HUES64 (cell line): ENCODE data around the gene INF2.

Experiments used
- H3K27ac ChIP-seq: 2 replicates; pipeline ENCODE4 v1.7.0; 2013; ENCODE audit warnings: low read depth, low read length, inconsistent platforms
- H3K27me3 ChIP-seq: 2 replicates; pipeline ENCODE4 v1.6.1; 2013; ENCODE audit warnings: mild to moderate bottlenecking, low read length; ENCODE audit not compliant: insufficient read depth
- H3K36me3 ChIP-seq: 2 replicates; pipeline ENCODE4 v1.6.1; 2013; ENCODE audit warnings: mild to moderate bottlenecking, low read length; ENCODE audit not compliant: insufficient read depth
- H3K4me1 ChIP-seq: 2 replicates; pipeline ENCODE4 v1.6.1; 2013; ENCODE audit warnings: mild to moderate bottlenecking, low read length, moderate library complexity; ENCODE audit not compliant: insufficient read depth
- H3K4me3 ChIP-seq: 2 replicates; pipeline ENCODE4 v1.5.1; 2013; ENCODE audit warnings: mild to moderate bottlenecking, low read length, moderate library complexity
- H3K9ac ChIP-seq: 2 replicates; pipeline ENCODE4 v1.6.1; 2013; ENCODE audit warnings: mild to moderate bottlenecking, low read depth, low read length
- H3K9me3 ChIP-seq: 2 replicates; pipeline ENCODE4 v1.6.1; 2013; ENCODE audit warnings: low read depth, low read length; ENCODE audit not compliant: insufficient read depth
- WGBS: fragments of 150-250, 120-280 bp; methylation state at CpG from one replicate; pipeline ENCODE4 v1.1.7; 2013; ENCODE audit warnings: missing lambda C conversion rate; 5-methylcytosine and 5-hydroxymethylcytosine counted together

Gene INF2

DNA sequence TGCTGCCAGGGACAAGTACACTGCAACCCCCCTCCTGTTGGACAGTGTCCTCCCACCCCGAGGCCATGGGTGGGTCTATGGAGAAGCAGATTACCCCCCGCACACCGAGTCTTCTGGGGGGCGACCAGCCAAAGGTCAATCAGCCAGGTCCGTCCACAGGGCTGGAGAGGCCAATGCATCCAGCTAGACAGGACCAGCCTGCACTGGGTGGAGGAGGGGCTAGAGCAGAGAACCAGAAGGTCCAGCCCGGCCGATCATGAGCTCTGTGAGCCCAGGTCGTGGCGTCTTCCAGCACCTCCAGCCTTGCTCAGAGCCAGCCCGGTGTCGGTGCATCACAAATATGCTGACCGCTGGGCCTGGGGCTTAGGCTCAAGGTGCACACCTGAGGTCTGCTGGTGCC lies 26.5 kb downstream of the INF2 start:
- Histone ChIP-seq H3K27ac (no peak overlapping the region), H3K27me3 (no peaks in the 10 kb centered on the region), H3K4me3 (no peak overlapping the region), H3K9me3 (no peaks in the 10 kb centered on the region), H3K36me3 (peaks cover 31% of the 10 kb centered on the region), H3K9ac (no peak overlapping the region), H3K4me1 (no peaks in the 10 kb centered on the region)
- WGBS = 94% methylated on average over 12 of the region's 12 CpGs

DNA sequence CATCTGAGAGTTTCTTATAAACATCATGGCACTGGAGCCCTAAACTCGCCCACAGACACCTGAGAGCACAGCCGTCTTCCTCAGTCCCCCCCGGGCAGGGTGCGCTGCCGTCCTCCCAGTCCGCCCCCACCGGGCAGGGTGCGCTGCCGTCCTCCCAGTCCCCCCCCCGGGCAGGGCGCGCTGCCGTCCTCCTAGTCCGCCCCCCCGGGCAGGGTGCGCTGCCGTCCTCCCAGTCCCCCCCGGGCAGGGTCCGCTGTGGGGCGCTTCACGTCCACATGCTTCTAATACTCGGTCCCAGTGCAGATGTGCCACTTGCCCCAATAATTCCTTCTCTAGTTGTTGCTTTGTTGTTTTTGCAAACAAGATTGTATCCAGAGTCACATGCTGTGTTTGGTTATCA lies 27.7 kb downstream of the INF2 start:
- Histone ChIP-seq H3K36me3 (peaks cover 25% of the 10 kb centered on the region), H3K9ac (no peak overlapping the region), H3K4me3 (no peak overlapping the region), H3K9me3 (no peaks in the 10 kb centered on the region), H3K4me1 (no peaks in the 10 kb centered on the region), H3K27ac (no peak overlapping the region), H3K27me3 (no peaks in the 10 kb centered on the region)
- WGBS = 94% methylated on average over 18 of the region's 22 CpGs

- no peak overlapping the region for H3K27ac ChIP-seq
- H3K4me3 ChIP-seq = no peak overlapping the region
- H3K27me3 ChIP-seq = no peaks in the 10 kb centered on the region; the same call in 1 of the 2 replicates
- H3K36me3 ChIP-seq = peaks cover 20% of the 10 kb centered on the region
- no peak overlapping the region for H3K9ac ChIP-seq
- H3K4me1 ChIP-seq = no peaks in the 10 kb centered on the region
- no peaks in the 10 kb centered on the region for H3K9me3 ChIP-seq
- WGBS = 93% methylated on average over 20 of the region's 20 CpGs
Measured at GRCh38 chr14:104717646-104718045, 28.2 kb downstream of the INF2 start.

GRCh38 chr14:104718147-104718546 lies 28.7 kb downstream of the INF2 start:
- Histone ChIP-seq H3K36me3 (peaks cover 20% of the 10 kb centered on the region), H3K4me1 (no peaks in the 10 kb centered on the region), H3K9ac (no peak overlapping the region), H3K4me3 (no peak overlapping the region), H3K27ac (no peak overlapping the region), H3K9me3 (no peaks in the 10 kb centered on the region), H3K27me3 (no peaks in the 10 kb centered on the region; the same call in 1 of the 2 replicates)
- WGBS = 88% methylated on average over 10 of the region's 10 CpGs

GRCh38 chr14:104718871-104719270 lies 29.5 kb downstream of the INF2 start:
- Histone ChIP-seq H3K9ac (no peak overlapping the region), H3K4me1 (no peaks in the 10 kb centered on the region), H3K9me3 (no peaks in the 10 kb centered on the region), H3K27me3 (no peaks in the 10 kb centered on the region; the same call in 1 of the 2 replicates), H3K36me3 (peaks cover 16% of the 10 kb centered on the region), H3K4me3 (no peak overlapping the region), H3K27ac (no peak overlapping the region)
- WGBS = 96% methylated on average over 11 of the region's 11 CpGs

DNA sequence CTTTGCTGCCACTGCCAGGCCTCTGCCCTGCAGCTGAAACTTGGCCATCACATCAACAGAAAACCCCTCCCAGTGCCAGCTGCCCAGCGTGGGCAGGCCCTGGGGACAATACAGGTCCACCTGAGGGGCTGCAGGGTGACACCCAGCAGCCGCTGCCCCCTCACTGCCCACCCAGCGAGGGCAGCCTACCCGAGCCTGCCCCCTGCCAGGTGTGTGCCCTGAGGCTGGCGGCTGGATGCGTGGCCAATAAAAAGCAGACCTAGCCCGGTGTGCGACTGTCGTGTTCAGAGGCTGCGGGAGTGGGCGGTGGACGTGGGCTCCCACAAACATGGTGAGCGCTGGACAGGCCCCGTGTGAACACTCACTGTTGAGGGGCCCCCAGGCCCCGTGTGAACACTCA lies 29.9 kb downstream of the INF2 start:
- Histone ChIP-seq H3K9ac (no peak overlapping the region), H3K9me3 (no peaks in the 10 kb centered on the region), H3K27me3 (no peaks in the 10 kb centered on the region; the same call in 1 of the 2 replicates), H3K4me1 (no peaks in the 10 kb centered on the region), H3K27ac (no peak overlapping the region), H3K4me3 (no peak overlapping the region), H3K36me3 (peaks cover 11% of the 10 kb centered on the region; the same call in 1 of the 2 replicates)
- 94% methylated on average over 15 of the region's 15 CpGs for WGBS

GRCh38 chr14:104721505-104722431 lies 32.4 kb downstream of the INF2 start:
- Histone ChIP-seq H3K4me1 (peaks cover 6% of the 10 kb centered on the region; the same call in 1 of the 2 replicates), H3K36me3 (peaks cover 3% of the 10 kb centered on the region; the same call in 1 of the 2 replicates), H3K9me3 (no peaks in the 10 kb centered on the region), H3K27me3 (no peaks in the 10 kb centered on the region; the same call in 1 of the 2 replicates), H3K27ac (no peak overlapping the region), H3K9ac (no peak overlapping the region), H3K4me3 (no peak overlapping the region)
- WGBS = 92% methylated on average over 18 of the region's 18 CpGs

DNA sequence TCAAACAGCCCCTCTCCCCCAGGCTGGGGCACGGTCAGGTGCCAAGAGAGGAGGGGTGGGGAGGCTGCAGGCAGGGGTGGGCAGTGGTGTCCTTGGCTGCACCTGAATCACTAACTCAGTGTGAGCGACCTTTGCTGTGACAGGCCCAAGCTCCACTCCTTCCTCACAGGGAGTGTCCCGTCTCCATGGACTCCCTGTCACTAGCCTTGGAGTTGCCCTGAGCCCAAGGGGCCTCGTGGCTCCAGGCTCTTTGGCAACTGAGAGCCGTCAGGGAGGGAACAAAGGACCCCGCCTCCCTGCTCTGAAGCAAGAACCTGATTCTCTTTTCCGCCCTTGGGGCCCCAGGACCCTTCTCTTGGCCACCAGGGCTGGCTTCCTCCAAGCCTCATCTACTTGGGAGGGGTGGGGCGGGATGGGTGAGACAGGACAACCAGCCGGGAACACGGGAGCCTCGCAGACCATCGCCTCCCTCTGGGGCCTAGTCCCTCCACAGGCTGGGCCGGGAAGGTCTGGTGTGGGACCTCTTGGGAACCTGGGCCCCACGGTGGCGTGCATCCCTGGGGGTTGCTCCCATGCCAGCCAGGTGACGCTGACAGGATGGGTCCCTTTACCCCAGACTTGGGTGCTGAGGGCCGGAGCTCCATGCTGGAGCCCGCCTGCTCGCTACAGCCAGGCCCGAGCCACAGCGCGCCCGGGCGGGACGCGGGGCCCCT lies 33.7 kb downstream of the INF2 start:
- Histone ChIP-seq H3K9ac (no peak overlapping the region), H3K4me1 (peaks cover 6% of the 10 kb centered on the region; the same call in 1 of the 2 replicates), H3K27me3 (no peaks in the 10 kb centered on the region; the same call in 1 of the 2 replicates), H3K36me3 (peaks cover 3% of the 10 kb centered on the region; the same call in 1 of the 2 replicates), H3K27ac (no peak overlapping the region), H3K9me3 (no peaks in the 10 kb centered on the region), H3K4me3 (peak overlapping the region; percentile 78)
- 53% methylated on average over 26 of the region's 26 CpGs for WGBS

DNA sequence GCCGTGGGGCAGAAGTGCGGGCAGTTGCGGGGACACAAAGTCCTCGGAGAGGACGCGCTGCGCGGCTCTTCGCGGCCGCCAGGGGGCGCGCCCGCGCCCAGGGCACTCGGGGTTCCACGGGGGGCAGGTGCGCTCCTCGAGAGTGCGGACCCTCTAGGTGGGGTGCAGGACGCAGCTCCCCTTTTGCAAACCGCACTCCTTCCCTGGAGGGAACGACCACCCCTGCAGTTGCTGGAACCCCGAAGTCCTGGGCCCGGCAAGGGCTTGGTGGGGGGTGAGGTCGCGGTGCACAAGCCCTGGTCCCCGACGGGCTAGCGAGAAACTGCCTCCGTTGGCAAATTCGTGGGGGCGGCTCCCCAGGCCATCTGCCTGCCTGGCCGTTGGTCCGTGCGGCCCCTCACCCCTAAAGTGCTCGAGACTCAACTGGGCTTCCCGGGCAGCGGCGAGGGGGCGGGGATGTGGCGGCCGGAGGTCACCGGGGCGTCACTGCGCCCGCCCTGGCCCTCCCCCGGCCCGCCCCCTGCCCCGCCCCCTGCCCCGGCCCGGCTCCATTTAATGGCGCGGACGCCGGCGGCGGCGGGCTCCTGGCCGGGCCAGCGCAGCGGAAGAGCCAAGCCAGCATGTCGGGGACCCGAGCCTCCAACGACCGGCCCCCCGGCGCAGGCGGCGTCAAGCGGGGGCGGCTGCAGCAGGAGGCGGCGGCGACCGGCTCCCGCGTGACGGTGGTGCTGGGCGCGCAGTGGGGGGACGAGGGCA lies 34.4 kb downstream of the INF2 start, which contains the start of gene ADSS1:
ADSS1 (plus strand) TSS at position 579 of the 756 bp plus-strand sequence; CDS start at position 621, 42 bp downstream.
- H3K4me3 ChIP-seq = peak within 1 kb of the TSS; percentile 78
- peaks cover 6% of the 10 kb centered on the region; the same call in 1 of the 2 replicates for H3K4me1 ChIP-seq
- peak within 1 kb of the TSS; percentile 46; the same call in 1 of the 2 replicates for H3K27ac ChIP-seq
- 3% methylated on average over 78 of the region's 82 CpGs for WGBS
- no peaks in the 10 kb centered on the region for H3K9me3 ChIP-seq
- H3K9ac ChIP-seq = peak within 1 kb of the TSS; percentile 70
- H3K27me3 ChIP-seq = no peaks in the 10 kb centered on the region; the same call in 1 of the 2 replicates
- H3K36me3 ChIP-seq = peaks cover 3% of the 10 kb centered on the region; the same call in 1 of the 2 replicates

GRCh38 chr14:104724407-104724980 lies 35.1 kb downstream of the INF2 start:
- peak overlapping the region; percentile 68 for H3K4me3 ChIP-seq
- H3K36me3 ChIP-seq = no peaks in the 10 kb centered on the region
- WGBS = 8% methylated on average over 27 of the region's 27 CpGs

More at GRCh38 chr14:104724407-104724980, 35.1 kb downstream of the INF2 start:
- H3K27me3 ChIP-seq = no peaks in the 10 kb centered on the region; the same call in 1 of the 2 replicates
- peaks cover 6% of the 10 kb centered on the region; the same call in 1 of the 2 replicates for H3K4me1 ChIP-seq
- no peaks in the 10 kb centered on the region for H3K9me3 ChIP-seq
- H3K27ac ChIP-seq = no peak overlapping the region; the same call in 1 of the 2 replicates
- H3K9ac ChIP-seq = peak overlapping the region; percentile 70
